Melanocyte of skin (primary cell): Measurements from ENCODE around the gene ZNF679. TPM values are rescaled to one million over a fixed set of nuclear protein-coding genes. Genes with fewer than 3 reads are reported as not detected.

ENCODE experiments used
- total RNA-seq, 2 donors: library from RNA; depleted of rRNA; stranded (reverse); fragments of >200 nt; gene quantifications; 2 replicates each; pipeline ENCODE4 v1.2.3, GENCODE V29; 2012

The ZNF679 gene
- total RNA-seq: not detected

DNA sequence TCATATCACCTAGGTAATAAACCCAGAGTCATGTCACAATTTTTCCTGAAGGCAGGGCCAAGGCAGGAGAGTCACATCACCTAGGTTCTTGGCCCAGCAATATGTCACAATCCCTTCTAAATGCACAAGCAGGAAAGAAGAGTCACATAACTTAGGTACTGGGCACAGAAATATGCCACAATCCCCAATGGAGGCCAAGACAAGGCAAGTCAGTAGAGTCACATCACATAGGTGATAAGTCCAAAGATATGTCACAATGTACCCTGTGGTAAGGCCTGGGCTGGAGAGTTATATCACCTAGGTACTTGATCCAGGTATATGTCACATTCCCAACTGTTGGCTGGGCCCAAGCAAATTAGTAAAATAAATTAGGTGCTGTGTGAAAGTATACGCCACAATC is at the start of gene ZNF679:
TSS of gene ZNF679 (plus strand) at position 301 of the 400 bp plus-strand sequence. CDS start 20,644 bp downstream, outside the sequence.

GRCh38 chr7:64206903-64207302 is 21.4 kb upstream of the ZNF679 start, which contains the start of gene ZNF735:
ZNF735 (plus strand) TSS chr7:64207203; CDS start chr7:64207203, 0 bp downstream.

GRCh38 chr7:64313740-64314491 is 85.6 kb downstream of the ZNF679 start, which contains the start of gene ZNF736:
ZNF736 (plus strand) TSS chr7:64313961; CDS start chr7:64314151, 190 bp downstream.

Other genes starting within 250 kb of the ZNF679 start
- gene ZNF722, start 229.6 kb upstream of the ZNF679 start, total RNA-seq: not detected
- not detected for gene ZNF727, start 183.0 kb upstream of the ZNF679 start, total RNA-seq
- not detected for gene ZNF735, start 21.3 kb upstream of the ZNF679 start, total RNA-seq
- 10 to 100 TPM in 1 of 2 donors, 1 to 10 TPM in 1; 7.9 to 12.3 TPM for gene ZNF736, start 85.5 kb downstream of the ZNF679 start, total RNA-seq